DLD1 (cell line): ENCODE results near the gene PYGB.

Experiments
- in situ Hi-C: cut with HindIII; loops from 2 replicates; pipeline ENCODE4 v1.10.0; 2017; ENCODE audit warnings: low sequenced_read_pairs

Gene PYGB

GRCh38 chr20:25269057-25269832, 21.4 kb downstream of the PYGB start:
- in situ Hi-C loops: no loop called here

GRCh38 chr20:25269833-25270170, 21.9 kb downstream of the PYGB start:
- in situ Hi-C loops: no loop called here

GRCh38 chr20:25270829-25271251, 23.0 kb downstream of the PYGB start:
- in situ Hi-C loops: no loop called here

GRCh38 chr20:25271486-25272222, 23.8 kb downstream of the PYGB start:
- in situ Hi-C loops: no loop called here

GRCh38 chr20:25272223-25273000, 24.5 kb downstream of the PYGB start:
- in situ Hi-C loops: no loop called here

GRCh38 chr20:25273046-25273445, 25.2 kb downstream of the PYGB start:
- in situ Hi-C loops: no loop called here

- in situ Hi-C loops: no loop called here
These were observed 25.9 kb downstream of the PYGB start for GRCh38 chr20:25273541-25274358.

GRCh38 chr20:25274481-25274880, 26.6 kb downstream of the PYGB start:
- in situ Hi-C loops: no loop called here

GRCh38 chr20:25274891-25275812, 27.3 kb downstream of the PYGB start:
- in situ Hi-C loops: no loop called here

- in situ Hi-C loops: no loop called here
These were observed 28.1 kb downstream of the PYGB start for GRCh38 chr20:25275813-25276532.

- in situ Hi-C loops: no loop called here
These were observed 28.7 kb downstream of the PYGB start for GRCh38 chr20:25276533-25277050.

GRCh38 chr20:25277051-25277801, 29.3 kb downstream of the PYGB start:
- in situ Hi-C loops: no loop called here

GRCh38 chr20:25277941-25278521, 30.1 kb downstream of the PYGB start:
- in situ Hi-C loops: no loop called here

- in situ Hi-C loops: no loop called here
These were observed 30.9 kb downstream of the PYGB start for GRCh38 chr20:25278636-25279361.

- in situ Hi-C loops: no loop called here
These were observed 31.5 kb downstream of the PYGB start for GRCh38 chr20:25279403-25279802.

- in situ Hi-C loops: no loop called here
These were observed 32.2 kb downstream of the PYGB start for GRCh38 chr20:25280051-25280573.
